WTC11 (cell line): ENCODE data around the gene CGB5. TPM values are rescaled to one million over a fixed set of nuclear protein-coding genes. Genes with fewer than 3 reads are reported as not detected.

Experiments used
- ATAC-seq: fragments of 200-7000 bp; cut with Tn5 transposase; 2 replicates; pipeline ENCODE4 v1.10.0; 2021; ENCODE audit warnings: mild to moderate bottlenecking, moderate library complexity
- CTCF ChIA-PET: fragments of 300-600 bp; sonication (Branson Sonifier 250); formaldehyde crosslinking; loops from one replicate; lab custom pipeline; 2021; ENCODE audit warnings: antibody characterized with exemption; lab: Charles Lee
- POLR2A ChIA-PET: fragments of 350-600 bp; sonication (Branson Sonifier 250); formaldehyde crosslinking; loops from one replicate; lab custom pipeline; 2021; ENCODE audit warnings: antibody characterized with exemption; lab: Charles Lee
- DNase-seq: peaks from one replicate; pipeline ENCODE4 v3.0.0; 2021; ENCODE audit warnings: low spot score
- H3K27ac Mint-ChIP-seq: 2 replicates; pipeline ENCODE4 v1.8.0; 2021; ENCODE audit warnings: mixed read lengths
- H3K27me3 Mint-ChIP-seq: 2 replicates; pipeline ENCODE4 v1.8.0; 2021; ENCODE audit warnings: low read depth, mild to moderate bottlenecking, moderate library complexity, mixed read lengths
- H3K36me3 Mint-ChIP-seq: 2 replicates; pipeline ENCODE4 v1.8.0; 2021; ENCODE audit warnings: mixed read lengths
- H3K4me1 Mint-ChIP-seq: 2 replicates; pipeline ENCODE4 v1.8.0; 2022; ENCODE audit warnings: mixed read lengths
- H3K4me3 Mint-ChIP-seq: 2 replicates; pipeline ENCODE4 v1.8.0; 2021; ENCODE audit warnings: mild to moderate bottlenecking, moderate library complexity, mixed read lengths
- H3K9me3 Mint-ChIP-seq: 2 replicates; pipeline ENCODE4 v1.8.0; 2021; ENCODE audit warnings: mixed read lengths
- CDX4 ChIP-seq: fragments of 250-450 bp; sonication (Bioruptor Pico); IDR thresholded peaks from 2 replicates; pipeline ENCODE4 v1.9.0; 2021; ENCODE audit warnings: moderate library complexity, mild to moderate bottlenecking, inconsistent platforms, borderline replicate concordance
- CREM ChIP-seq: sonication (generic); formaldehyde crosslinking; IDR thresholded peaks from 2 replicates; pipeline ENCODE4 v1.8.1; 2022; ENCODE audit warnings: mild to moderate bottlenecking, missing genetic modification reagents, moderate library complexity
- EMX1 ChIP-seq: fragments of 250-450 bp; sonication (Bioruptor Pico); IDR thresholded peaks from 2 replicates; pipeline ENCODE4 v1.8.0; 2021; ENCODE audit warnings: mild to moderate bottlenecking
- HMGA2 ChIP-seq: fragments of 250-450 bp; sonication (Bioruptor Pico); IDR thresholded peaks from 2 replicates; pipeline ENCODE4 v1.4.0; 2021; ENCODE audit warnings: mild to moderate bottlenecking, moderate library complexity
- JAZF1 ChIP-seq: fragments of 250-450 bp; sonication (Bioruptor Pico); IDR thresholded peaks from 2 replicates; pipeline ENCODE4 v1.9.0; 2021; ENCODE audit warnings: moderate library complexity, mild to moderate bottlenecking, inconsistent platforms
- NR3C1 ChIP-seq: sonication (generic); formaldehyde crosslinking; conservative IDR thresholded peaks from 2 replicates; pipeline ENCODE4 v1.8.1; 2023; ENCODE audit warnings: low read depth, mild to moderate bottlenecking, missing genetic modification reagents
- PRDM15 ChIP-seq: sonication (generic); formaldehyde crosslinking; IDR thresholded peaks from 2 replicates; pipeline ENCODE4 v1.8.0; 2022; ENCODE audit warnings: missing genetic modification reagents
- TCF7 ChIP-seq: sonication (generic); formaldehyde crosslinking; IDR thresholded peaks from 2 replicates; pipeline ENCODE4 v1.8.0; 2022; ENCODE audit warnings: mild to moderate bottlenecking, low read depth, missing genetic modification reagents, moderate library complexity
- TEAD4 ChIP-seq: sonication (generic); formaldehyde crosslinking; IDR thresholded peaks from 2 replicates; pipeline ENCODE4 v1.8.0; 2022; ENCODE audit warnings: mild to moderate bottlenecking, missing genetic modification reagents
- TP53 ChIP-seq: sonication (generic); formaldehyde crosslinking; IDR thresholded peaks from 2 replicates; pipeline ENCODE4 v1.8.1; 2023; ENCODE audit warnings: mild to moderate bottlenecking, missing genetic modification reagents
- USF2 ChIP-seq: sonication (generic); formaldehyde crosslinking; IDR thresholded peaks from 2 replicates; pipeline ENCODE4 v1.8.1; 2023; ENCODE audit warnings: mild to moderate bottlenecking, missing genetic modification reagents, moderate library complexity
- ZNF138 ChIP-seq: sonication (generic); formaldehyde crosslinking; conservative IDR thresholded peaks from 2 replicates; pipeline ENCODE4 v1.8.1; 2022; ENCODE audit warnings: mild to moderate bottlenecking, moderate library complexity, missing genetic modification reagents
- ZNF232 ChIP-seq: sonication (generic); formaldehyde crosslinking; IDR thresholded peaks from 2 replicates; pipeline ENCODE4 v1.8.0; 2022; ENCODE audit warnings: mild to moderate bottlenecking, missing genetic modification reagents
- ZNF396 ChIP-seq: fragments of 250-450 bp; sonication (Bioruptor Pico); IDR thresholded peaks from 2 replicates; pipeline ENCODE4 v1.8.0; 2021; ENCODE audit warnings: mild to moderate bottlenecking, moderate library complexity, borderline replicate concordance
- ZNF416 ChIP-seq: fragments of 250-450 bp; sonication (Bioruptor Pico); IDR thresholded peaks from 2 replicates; pipeline ENCODE4 v1.9.0; 2021; ENCODE audit warnings: mild to moderate bottlenecking, inconsistent platforms
- ZNF423 ChIP-seq: fragments of 250-450 bp; sonication (Bioruptor Pico); IDR thresholded peaks from 2 replicates; pipeline ENCODE4 v2.1.2; 2022; ENCODE audit warnings: mild to moderate bottlenecking, moderate library complexity
- ZNF425 ChIP-seq: fragments of 250-450 bp; sonication (Bioruptor Pico); conservative IDR thresholded peaks from 2 replicates; pipeline ENCODE4 v1.9.0; 2021; ENCODE audit warnings: mild to moderate bottlenecking
- total RNA-seq: library from RNA; stranded (reverse); gene quantifications from 3 replicates; pipeline ENCODE4 v1.2.3, GENCODE V29; 2021

CGB5 gene
- total RNA-seq, 1 experiment from 2014 or later, result 0.35 TPM

- H3K4me1 Mint-ChIP-seq, result peaks cover 33% of the 10 kb centered on the region
- no peaks in the 10 kb centered on the region; the same call in 1 of the 2 replicates for H3K36me3 Mint-ChIP-seq
- POLR2A ChIA-PET, result interaction anchor here (1.1 kb wide), 1 partner anchor 144 kb away, joined by 3 read pairs; no protein-coding TSS in a partner anchor
- TF ChIP-seq PRDM15 (CRISPR knock-in tag), result peak; percentile 66; the same call in 1 of the 2 replicates
- TF ChIP-seq USF2 (CRISPR knock-in tag), result no peak
- no peak overlapping the region for H3K27ac Mint-ChIP-seq
- no peak for DNase-seq
- peak; percentile 4; the same call in 1 of the 2 replicates for ATAC-seq
- peak overlapping the region; percentile 66 for H3K4me3 Mint-ChIP-seq
- CTCF ChIA-PET, result interaction anchor here (0.9 to 4.6 kb wide), 9 partner anchors 8 to 127 kb away, joined by 3 to 26 read pairs (median 17); partner anchors contain the start of genes CGB7, GYS1, LIN7B and RUVBL2
- peaks cover 79% of the 10 kb centered on the region for H3K27me3 Mint-ChIP-seq
- peaks cover 8% of the 10 kb centered on the region for H3K9me3 Mint-ChIP-seq
Observed at GRCh38 chr19:49065905-49066512, 22.4 kb downstream of the CGB5 start.

GRCh38 chr19:49067554-49067953, 23.9 kb downstream of the CGB5 start:
- no peak for ATAC-seq
- ChIA-PET CTCF (interaction anchor here (0.6 to 3.8 kb wide), 4 partner anchors 11 to 68 kb away, joined by 3 to 19 read pairs (median 4); no protein-coding TSS in a partner anchor), POLR2A (interaction anchor here (1.0 kb wide), 1 partner anchor 10 kb away, joined by 4 read pairs; the partner anchor contains the start of gene CGB7)
- TF ChIP-seq JAZF1 (CRISPR knock-in tag), result no peak
- no peak for TF ChIP-seq ZNF416 (CRISPR knock-in tag)
- no peak for TF ChIP-seq EMX1 (CRISPR knock-in tag)
- no peak for TF ChIP-seq ZNF423 (CRISPR knock-in tag)
- no peak for TF ChIP-seq TEAD4 (CRISPR knock-in tag)
- no peak for TF ChIP-seq ZNF425 (CRISPR knock-in tag)
- TF ChIP-seq ZNF396 (CRISPR knock-in tag), result no peak
- no peak for TF ChIP-seq TP53
- TF ChIP-seq ZNF232 (CRISPR knock-in tag), result no peak
- TF ChIP-seq HMGA2 (CRISPR knock-in tag), result no peak
- TF ChIP-seq USF2 (CRISPR knock-in tag), result no peak
- TF ChIP-seq CREM, result no peak
- TF ChIP-seq CDX4, result no peak
- no peak for TF ChIP-seq TCF7 (CRISPR knock-in tag)
- TF ChIP-seq NR3C1 (CRISPR knock-in tag), result no peak
- TF ChIP-seq ZNF138, result no peak
- Mint-ChIP-seq H3K4me3 (no peak overlapping the region), H3K27me3 (peaks cover 84% of the 10 kb centered on the region), H3K4me1 (peaks cover 33% of the 10 kb centered on the region), H3K36me3 (no peaks in the 10 kb centered on the region; the same call in 1 of the 2 replicates), H3K27ac (no peak overlapping the region), H3K9me3 (peaks cover 8% of the 10 kb centered on the region)
- DNase-seq, result no peak
